GM19468 (cell line): ENCODE results near the gene PARN.
"Not testable (repeated sequence)": the region's sequence is repeated elsewhere in the genome, so short reads cannot be mapped to it uniquely, and the experiment has no call there.

ENCODE experiments used
- ATAC-seq: cut with Tn5 transposase; IDR thresholded peaks from one replicate; pipeline ENCODE4 v1.9.1; 2021; ENCODE audit warnings: mild to moderate bottlenecking, moderate library complexity, moderate number of reproducible peaks; ENCODE audit not compliant: unreplicated experiment; ENCODE audit errors: extremely low read depth

The PARN gene

GRCh38 chr16:14449334-14449733, 180.7 kb downstream of the PARN start:
- ATAC-seq: no peak

DNA sequence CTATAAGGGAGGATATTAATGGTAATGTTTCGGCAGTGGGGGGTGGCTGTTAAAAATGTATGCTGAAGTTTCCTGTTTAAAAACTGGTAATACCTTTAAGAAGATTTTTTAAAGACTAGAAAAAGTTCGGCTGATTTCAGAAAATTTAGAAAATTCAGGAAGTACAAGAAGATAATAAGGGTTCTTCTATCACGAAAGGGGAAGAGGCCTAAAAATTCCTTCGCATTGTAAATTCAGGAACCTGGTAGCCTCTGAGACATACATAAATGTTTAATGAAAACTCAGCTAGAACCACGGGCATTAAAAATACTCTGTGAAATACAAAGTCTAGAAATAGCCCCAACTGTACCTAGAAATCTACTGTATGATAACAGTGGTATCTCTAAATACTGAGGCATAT, 181.2 kb downstream of the PARN start:
- no peak for ATAC-seq

- ATAC-seq: no peak
These were observed 182.3 kb downstream of the PARN start for GRCh38 chr16:14447783-14448182.

DNA sequence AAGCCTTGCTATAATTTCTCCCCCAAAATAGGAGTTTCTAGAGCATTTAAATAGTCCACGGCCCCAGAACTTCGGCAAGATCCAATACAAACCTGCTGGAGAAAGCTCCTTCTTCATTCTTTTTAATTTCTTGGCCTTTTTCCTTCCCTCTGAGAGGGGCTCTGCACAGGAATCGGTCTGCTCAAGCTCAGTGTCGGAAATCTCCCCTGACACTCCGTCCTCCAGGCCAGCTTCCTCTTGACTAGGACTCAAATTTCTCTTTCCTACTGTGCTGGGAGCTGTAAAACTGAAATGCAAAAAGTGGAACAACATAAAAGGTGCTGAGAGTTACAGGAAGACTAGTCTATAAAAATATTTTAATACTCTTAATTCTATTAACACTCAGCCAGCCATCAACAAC, 183.3 kb downstream of the PARN start:
- ATAC-seq: no peak

DNA sequence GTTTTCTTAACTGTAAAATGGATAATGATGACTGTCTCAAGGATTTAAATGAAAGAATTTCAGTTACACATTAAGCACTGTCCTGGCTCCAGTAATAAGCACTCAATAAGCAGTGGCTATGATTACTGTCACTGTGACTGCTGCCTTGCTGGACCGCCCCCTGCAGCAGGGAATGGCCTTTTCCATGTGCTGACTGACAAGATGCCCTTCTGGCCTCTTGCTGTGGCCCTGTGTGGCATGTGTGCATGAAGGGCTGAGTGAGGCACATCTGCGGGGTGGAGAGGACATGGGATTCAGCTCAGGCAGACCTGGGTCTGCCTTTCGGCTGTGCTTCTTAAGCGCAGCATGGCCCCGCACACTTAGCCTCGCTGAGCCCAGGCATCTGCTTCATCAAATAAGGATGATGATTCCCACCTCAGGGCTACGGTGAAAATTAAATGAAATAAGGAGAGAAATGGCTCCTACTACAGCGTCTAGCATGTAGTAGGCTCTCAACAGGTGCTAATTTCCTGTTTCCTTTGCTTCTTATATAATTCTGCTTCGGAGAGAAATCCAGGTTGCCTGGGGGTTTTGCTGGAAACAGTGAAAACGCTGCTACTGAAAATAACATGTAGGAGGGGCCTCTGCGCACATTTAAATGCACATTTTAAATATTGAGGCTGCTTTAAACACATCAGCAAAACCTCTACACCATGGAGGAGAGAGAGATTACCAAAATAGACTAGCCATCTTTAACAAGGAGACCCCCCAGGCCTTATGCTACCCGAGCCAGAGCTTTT, 183.9 kb downstream of the PARN start:
- no peak for ATAC-seq

DNA sequence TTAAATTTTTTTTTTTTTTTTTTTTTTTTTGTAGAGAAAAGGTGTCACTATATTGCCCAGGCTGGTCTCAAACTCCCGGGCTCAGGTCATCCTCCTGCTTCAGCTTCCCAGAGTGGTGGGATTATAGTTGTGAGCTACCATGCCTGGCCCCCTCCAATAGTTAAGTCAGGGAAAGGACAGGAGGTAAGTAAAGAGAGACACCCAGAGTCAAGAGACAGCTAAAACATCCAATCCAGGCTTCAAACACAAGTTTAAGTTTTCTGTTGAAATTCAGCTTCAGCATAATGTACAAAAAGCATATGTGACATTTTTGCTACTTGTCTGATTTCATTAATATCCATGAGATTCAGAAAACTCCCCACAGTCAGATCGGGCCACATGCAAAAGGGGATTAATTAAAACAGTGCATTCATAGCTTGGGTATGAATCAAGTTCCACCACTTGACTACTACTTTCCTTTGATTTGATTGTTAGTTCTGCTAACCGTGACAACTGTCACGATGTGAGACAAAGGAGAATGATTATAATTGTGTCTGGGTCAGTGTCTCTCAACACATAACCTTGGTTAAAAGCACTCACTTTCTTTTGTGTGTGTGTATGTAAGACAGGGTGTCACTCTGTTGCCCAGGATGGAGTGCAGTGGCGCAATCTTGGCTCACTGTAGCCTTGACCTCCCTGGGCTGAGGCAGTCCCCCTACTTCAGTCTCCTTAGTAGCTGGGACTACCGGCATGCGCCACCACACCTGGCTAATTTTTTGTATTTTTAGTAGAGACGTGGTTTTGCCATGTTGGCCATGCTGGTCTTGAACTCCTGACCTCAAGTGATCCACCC, 184.9 kb downstream of the PARN start:
- no peak for ATAC-seq

GRCh38 chr16:14441533-14441932, 188.5 kb downstream of the PARN start:
- ATAC-seq: not testable (repeated sequence)

DNA sequence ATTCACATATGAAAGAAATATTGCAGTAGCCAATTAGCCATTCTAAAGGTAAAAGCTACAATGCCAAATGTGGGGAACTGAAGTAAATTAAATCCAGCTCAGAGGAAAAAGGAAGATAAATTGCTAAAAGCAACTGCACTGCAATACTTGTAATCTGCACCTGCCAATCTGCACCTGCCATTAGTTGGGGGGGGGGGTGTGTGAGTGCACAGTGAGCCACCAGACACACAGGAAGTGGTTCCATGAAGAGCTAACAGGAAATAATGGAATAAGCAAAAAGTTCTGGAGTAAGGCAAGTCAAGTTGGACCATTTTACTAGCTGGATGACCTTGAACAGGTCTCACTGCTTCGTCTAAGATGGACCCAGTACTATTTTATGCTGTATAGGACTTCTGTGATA, 191.8 kb downstream of the PARN start:
- no peak for ATAC-seq

DNA sequence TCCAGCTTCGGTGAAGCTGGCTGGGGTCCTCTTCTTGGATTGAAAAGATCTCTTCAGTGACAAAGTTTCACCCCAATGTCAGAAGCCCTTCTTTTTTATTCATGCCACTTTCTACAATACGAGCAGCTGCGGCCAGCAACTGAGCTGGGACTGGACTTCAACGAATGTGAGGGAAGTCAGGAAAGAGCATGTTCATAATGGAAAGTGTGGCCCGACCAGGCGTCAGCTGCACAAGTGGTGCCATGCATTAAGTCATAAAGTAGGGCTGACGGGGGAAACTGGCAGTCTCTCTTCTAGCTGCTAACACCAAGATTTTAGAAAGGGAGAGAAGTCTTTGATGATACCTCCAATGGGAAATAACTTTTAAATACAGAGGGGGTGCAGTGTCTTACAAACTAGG, 192.6 kb downstream of the PARN start:
- no peak for ATAC-seq

DNA sequence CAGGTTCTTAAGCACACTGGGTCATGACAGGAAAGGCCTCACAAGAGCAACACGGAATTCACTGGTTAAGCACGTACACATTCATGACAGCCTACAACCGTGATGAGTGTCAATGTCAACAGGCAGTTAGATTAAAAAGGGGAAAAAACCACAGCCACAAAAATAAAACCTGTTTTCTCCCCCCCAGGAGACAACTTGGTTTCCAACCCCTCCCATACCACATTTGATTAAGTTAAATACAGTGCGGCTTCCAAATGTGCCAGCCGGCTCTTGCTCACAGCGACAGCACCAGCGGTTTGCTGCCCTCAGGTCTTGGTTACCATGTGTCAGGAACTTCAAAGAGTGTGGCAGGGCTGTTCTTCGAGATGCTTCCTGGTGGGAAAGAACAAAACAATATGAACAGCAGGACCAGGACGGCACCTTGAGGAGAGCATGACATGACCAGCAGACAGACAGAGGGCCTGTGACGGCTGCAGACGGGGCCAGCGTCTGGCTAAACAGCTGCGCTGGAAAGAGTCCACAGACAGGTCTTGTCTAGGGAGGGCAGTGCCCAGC, 193.6 kb downstream of the PARN start:
- no peak for ATAC-seq

DNA sequence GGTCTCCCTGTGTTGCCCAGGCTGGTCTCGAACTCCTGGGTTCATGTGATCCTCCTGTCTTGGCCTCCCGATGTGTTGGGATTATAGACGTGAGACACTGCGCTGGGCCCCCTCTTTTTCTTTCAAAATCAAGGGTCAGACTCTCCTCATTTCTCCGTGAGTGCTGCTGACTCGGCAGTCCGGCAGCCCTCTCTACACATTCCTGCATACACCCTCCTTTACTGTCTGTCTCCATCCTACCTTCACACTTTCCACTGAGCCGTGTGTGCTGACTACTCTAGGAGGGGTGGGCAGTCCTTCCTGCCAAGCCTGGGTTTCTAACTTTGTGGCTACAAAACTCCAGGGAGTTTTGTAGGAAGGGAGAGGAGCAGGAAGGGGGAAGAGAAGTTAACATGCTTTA, 195.2 kb downstream of the PARN start:
- ATAC-seq: no peak

- ATAC-seq: not testable (repeated sequence)
These were observed 201.0 kb downstream of the PARN start for GRCh38 chr16:14428971-14429637.

GRCh38 chr16:14428043-14428442, 202.0 kb downstream of the PARN start:
- ATAC-seq: no peak

DNA sequence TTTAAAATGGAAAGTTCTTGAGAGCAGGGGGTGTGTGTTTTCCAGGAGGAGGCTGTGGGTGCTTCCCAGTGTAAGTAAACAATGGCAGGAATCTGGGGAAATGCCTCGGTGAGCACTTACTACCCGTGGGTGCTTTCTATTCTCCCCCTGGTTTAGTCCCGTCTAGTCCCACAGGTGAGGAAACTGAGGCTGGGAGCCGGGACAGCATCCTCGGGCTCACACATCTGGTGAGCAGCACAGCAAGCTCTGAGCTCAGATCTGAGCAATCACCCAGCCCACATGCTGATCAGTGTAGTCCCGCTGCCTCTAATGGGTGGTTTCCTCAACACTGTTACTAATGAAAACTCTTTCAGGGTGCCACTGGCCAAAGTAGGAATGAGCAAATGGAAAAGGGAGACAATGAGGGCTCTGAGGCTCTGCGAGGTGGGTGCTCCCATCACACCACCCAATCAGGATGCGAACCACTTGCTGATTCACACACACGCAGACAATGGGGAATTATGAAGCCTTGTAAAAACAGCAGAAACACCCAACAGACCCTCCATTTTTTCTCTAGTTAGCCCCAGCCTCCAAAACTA, 202.6 kb downstream of the PARN start:
- no peak for ATAC-seq

- ATAC-seq: no peak
These were observed 205.5 kb downstream of the PARN start for GRCh38 chr16:14424595-14424994.

- ATAC-seq: no peak
These were observed 206.7 kb downstream of the PARN start for GRCh38 chr16:14423344-14423743.

- ATAC-seq: no peak
These were observed 209.2 kb downstream of the PARN start for GRCh38 chr16:14420721-14421488.

DNA sequence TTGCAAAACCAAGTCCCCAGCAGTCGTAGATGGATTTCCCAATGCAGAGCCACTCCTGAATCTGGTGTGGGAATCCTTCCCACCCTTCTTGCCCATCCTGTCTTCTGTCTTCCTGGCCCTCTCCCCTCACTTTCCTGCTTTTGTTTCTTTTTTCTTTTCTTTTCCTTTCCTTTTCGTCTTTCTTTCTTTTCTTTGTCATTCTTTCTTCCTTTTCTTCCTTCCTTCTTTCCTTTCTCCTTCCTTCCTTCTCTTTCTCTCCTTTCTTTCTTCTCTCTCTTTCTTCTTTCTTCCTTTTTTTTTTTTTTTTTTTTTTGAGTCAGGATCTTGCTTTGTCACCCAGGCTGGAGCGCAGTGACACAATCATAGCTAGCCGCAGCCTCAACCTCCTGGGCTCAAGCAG, 209.8 kb downstream of the PARN start:
- not testable (repeated sequence) for ATAC-seq

- ATAC-seq: no peak
These were observed 210.2 kb downstream of the PARN start for GRCh38 chr16:14419817-14420216.

- no peak for ATAC-seq
These were observed 211.2 kb downstream of the PARN start for GRCh38 chr16:14418795-14419225.
